WTC11 (cell line): ENCODE data around the gene PCDH7. TPM values are rescaled to one million over a fixed set of nuclear protein-coding genes. Genes with fewer than 3 reads are reported as not detected.

Experiments
- ATAC-seq: fragments of 200-7000 bp; cut with Tn5 transposase; 2 replicates; pipeline ENCODE4 v1.10.0; 2021; ENCODE audit warnings: mild to moderate bottlenecking, moderate library complexity
- CTCF ChIA-PET: fragments of 300-600 bp; sonication (Branson Sonifier 250); formaldehyde crosslinking; loops from one replicate; lab custom pipeline; 2021; ENCODE audit warnings: antibody characterized with exemption; lab: Charles Lee
- POLR2A ChIA-PET: fragments of 350-600 bp; sonication (Branson Sonifier 250); formaldehyde crosslinking; loops from one replicate; lab custom pipeline; 2021; ENCODE audit warnings: antibody characterized with exemption; lab: Charles Lee
- DNase-seq: peaks from one replicate; pipeline ENCODE4 v3.0.0; 2021; ENCODE audit warnings: low spot score
- H3K27ac Mint-ChIP-seq: 2 replicates; pipeline ENCODE4 v1.8.0; 2021; ENCODE audit warnings: mixed read lengths
- H3K27me3 Mint-ChIP-seq: 2 replicates; pipeline ENCODE4 v1.8.0; 2021; ENCODE audit warnings: low read depth, mild to moderate bottlenecking, moderate library complexity, mixed read lengths
- H3K36me3 Mint-ChIP-seq: 2 replicates; pipeline ENCODE4 v1.8.0; 2021; ENCODE audit warnings: mixed read lengths
- H3K4me1 Mint-ChIP-seq: 2 replicates; pipeline ENCODE4 v1.8.0; 2022; ENCODE audit warnings: mixed read lengths
- H3K4me3 Mint-ChIP-seq: 2 replicates; pipeline ENCODE4 v1.8.0; 2021; ENCODE audit warnings: mild to moderate bottlenecking, moderate library complexity, mixed read lengths
- H3K9me3 Mint-ChIP-seq: 2 replicates; pipeline ENCODE4 v1.8.0; 2021; ENCODE audit warnings: mixed read lengths
- AR ChIP-seq: fragments of 250-450 bp; sonication (Bioruptor Pico); IDR thresholded peaks from 2 replicates; pipeline ENCODE4 v1.9.0; 2021; ENCODE audit warnings: mild to moderate bottlenecking
- CREB1 ChIP-seq: sonication (generic); formaldehyde crosslinking; IDR thresholded peaks from 2 replicates; pipeline ENCODE4 v1.8.0; 2023; ENCODE audit warnings: mild to moderate bottlenecking, missing genetic modification reagents
- CREM ChIP-seq: sonication (generic); formaldehyde crosslinking; IDR thresholded peaks from 2 replicates; pipeline ENCODE4 v1.8.1; 2022; ENCODE audit warnings: mild to moderate bottlenecking, missing genetic modification reagents, moderate library complexity
- E2F4 ChIP-seq: sonication (generic); formaldehyde crosslinking; IDR thresholded peaks from 2 replicates; pipeline ENCODE4 v1.8.1; 2022; ENCODE audit warnings: low read depth, mild to moderate bottlenecking, moderate library complexity, missing genetic modification reagents, borderline replicate concordance
- FOXK1 ChIP-seq: sonication (generic); formaldehyde crosslinking; IDR thresholded peaks from 2 replicates; pipeline ENCODE4 v1.8.0; 2022; ENCODE audit warnings: mild to moderate bottlenecking, moderate library complexity, missing genetic modification reagents
- FOXP4 ChIP-seq: sonication (generic); formaldehyde crosslinking; IDR thresholded peaks from 2 replicates; pipeline ENCODE4 v1.8.0; 2022; ENCODE audit warnings: mild to moderate bottlenecking, missing genetic modification reagents
- HMGA2 ChIP-seq: fragments of 250-450 bp; sonication (Bioruptor Pico); IDR thresholded peaks from 2 replicates; pipeline ENCODE4 v1.4.0; 2021; ENCODE audit warnings: mild to moderate bottlenecking, moderate library complexity
- IRF1 ChIP-seq: sonication (generic); formaldehyde crosslinking; IDR thresholded peaks from 2 replicates; pipeline ENCODE4 v1.8.0; 2023; ENCODE audit warnings: missing genetic modification reagents
- JAZF1 ChIP-seq: fragments of 250-450 bp; sonication (Bioruptor Pico); IDR thresholded peaks from 2 replicates; pipeline ENCODE4 v1.9.0; 2021; ENCODE audit warnings: moderate library complexity, mild to moderate bottlenecking, inconsistent platforms
- MYBL2 ChIP-seq: sonication (generic); formaldehyde crosslinking; IDR thresholded peaks from 2 replicates; pipeline ENCODE4 v1.8.1; 2023; ENCODE audit warnings: mild to moderate bottlenecking, moderate library complexity, missing genetic modification reagents
- NFATC4 ChIP-seq: fragments of 250-450 bp; sonication (Bioruptor Pico); IDR thresholded peaks from 2 replicates; pipeline ENCODE4 v1.9.0; 2021; ENCODE audit warnings: mild to moderate bottlenecking
- NR1H2 ChIP-seq: sonication (generic); formaldehyde crosslinking; IDR thresholded peaks from 2 replicates; pipeline ENCODE4 v1.9.0; 2021; ENCODE audit warnings: mild to moderate bottlenecking, moderate library complexity, missing genetic modification reagents
- OVOL2 ChIP-seq: fragments of 250-450 bp; sonication (Bioruptor Pico); IDR thresholded peaks from 2 replicates; pipeline ENCODE4 v1.9.0; 2021; ENCODE audit warnings: mild to moderate bottlenecking, borderline replicate concordance
- PRDM15 ChIP-seq: sonication (generic); formaldehyde crosslinking; IDR thresholded peaks from 2 replicates; pipeline ENCODE4 v1.8.0; 2022; ENCODE audit warnings: missing genetic modification reagents
- PREB ChIP-seq: sonication (generic); formaldehyde crosslinking; IDR thresholded peaks from 2 replicates; pipeline ENCODE4 v1.8.1; 2022; ENCODE audit warnings: mild to moderate bottlenecking, missing genetic modification reagents, moderate library complexity, borderline replicate concordance
- RORB ChIP-seq: fragments of 250-450 bp; sonication (Bioruptor Pico); IDR thresholded peaks from 2 replicates; pipeline ENCODE4 v1.9.0; 2021; ENCODE audit warnings: mild to moderate bottlenecking
- SMAD4 ChIP-seq: sonication (generic); formaldehyde crosslinking; IDR thresholded peaks from 2 replicates; pipeline ENCODE4 v1.8.0; 2022; ENCODE audit warnings: mild to moderate bottlenecking, missing genetic modification reagents
- SOX15 ChIP-seq: fragments of 250-450 bp; sonication (Bioruptor Pico); IDR thresholded peaks from 2 replicates; pipeline ENCODE4 v1.9.0; 2021; ENCODE audit warnings: mild to moderate bottlenecking
- TEAD4 ChIP-seq: sonication (generic); formaldehyde crosslinking; IDR thresholded peaks from 2 replicates; pipeline ENCODE4 v1.8.0; 2022; ENCODE audit warnings: mild to moderate bottlenecking, missing genetic modification reagents
- ZNF263 ChIP-seq: sonication (generic); formaldehyde crosslinking; IDR thresholded peaks from 2 replicates; pipeline ENCODE4 v1.8.1; 2022; ENCODE audit warnings: low read depth, mild to moderate bottlenecking, moderate library complexity, missing genetic modification reagents
- ZNF396 ChIP-seq: fragments of 250-450 bp; sonication (Bioruptor Pico); IDR thresholded peaks from 2 replicates; pipeline ENCODE4 v1.8.0; 2021; ENCODE audit warnings: mild to moderate bottlenecking, moderate library complexity, borderline replicate concordance
- ZNF423 ChIP-seq: fragments of 250-450 bp; sonication (Bioruptor Pico); IDR thresholded peaks from 2 replicates; pipeline ENCODE4 v2.1.2; 2022; ENCODE audit warnings: mild to moderate bottlenecking, moderate library complexity
- ZNF532 ChIP-seq: fragments of 250-450 bp; sonication (Bioruptor Pico); IDR thresholded peaks from 2 replicates; pipeline ENCODE4 v1.9.0; 2021; ENCODE audit warnings: mild to moderate bottlenecking, borderline replicate concordance
- ZNF671 ChIP-seq: fragments of 250-450 bp; sonication (Bioruptor Pico); IDR thresholded peaks from 2 replicates; pipeline ENCODE4 v1.8.0; 2021; ENCODE audit warnings: mild to moderate bottlenecking
- total RNA-seq: library from RNA; stranded (reverse); gene quantifications from 3 replicates; pipeline ENCODE4 v1.2.3, GENCODE V29; 2021

PCDH7 gene
- total RNA-seq, 1 experiment from 2014 or later, result 3.9 TPM

- no peak for TF ChIP-seq MYBL2 (CRISPR knock-in tag)
- no peak for TF ChIP-seq JAZF1 (CRISPR knock-in tag)
- TF ChIP-seq ZNF263 (CRISPR knock-in tag), result no peak
- TF ChIP-seq SMAD4, result no peak
- no peak for TF ChIP-seq SOX15
- no peak for TF ChIP-seq ZNF396 (CRISPR knock-in tag)
- no peak for TF ChIP-seq OVOL2
- no peak for TF ChIP-seq ZNF423
- no peak for TF ChIP-seq NFATC4 (CRISPR knock-in tag)
- no peak for TF ChIP-seq ZNF532 (CRISPR knock-in tag)
- TF ChIP-seq NR1H2, result no peak
- TF ChIP-seq PRDM15, result no peak
- no peak for TF ChIP-seq PREB (CRISPR knock-in tag)
Observed at GRCh38 chr4:30753316-30753715, 33.1 kb downstream of the PCDH7 start (continued).

GRCh38 chr4:30754021-30754420, 33.9 kb downstream of the PCDH7 start:
- H3K4me3 Mint-ChIP-seq, result no peak overlapping the region
- ATAC-seq (no peak), DNase-seq (no peak)
- ChIA-PET CTCF (no interaction called here), POLR2A (no interaction called here)
- no peaks in the 10 kb centered on the region for H3K4me1 Mint-ChIP-seq
- TF ChIP-seq AR (no peak), E2F4 (CRISPR knock-in tag) (no peak), SMAD4 (no peak), FOXP4 (CRISPR knock-in tag) (no peak), ZNF671 (CRISPR knock-in tag) (no peak), HMGA2 (no peak), IRF1 (CRISPR knock-in tag) (no peak), RORB (no peak), CREM (CRISPR knock-in tag) (no peak), TEAD4 (CRISPR knock-in tag) (no peak), FOXK1 (CRISPR knock-in tag) (no peak), CREB1 (CRISPR knock-in tag) (no peak)
- no peaks in the 10 kb centered on the region for H3K36me3 Mint-ChIP-seq
- no peaks in the 10 kb centered on the region for H3K27me3 Mint-ChIP-seq
- peaks cover 7% of the 10 kb centered on the region; the same call in 1 of the 2 replicates for H3K9me3 Mint-ChIP-seq
- H3K27ac Mint-ChIP-seq, result no peak overlapping the region
